HG03571 (cell line): ENCODE results near the gene P2RY2.
"Not testable (repeated sequence)": the region's sequence is repeated elsewhere in the genome, so short reads cannot be mapped to it uniquely, and the experiment has no call there.

Source experiments
- ATAC-seq: cut with Tn5 transposase; IDR thresholded peaks from one replicate; pipeline ENCODE4 v1.9.1; 2021; ENCODE audit not compliant: unreplicated experiment

Gene P2RY2

DNA sequence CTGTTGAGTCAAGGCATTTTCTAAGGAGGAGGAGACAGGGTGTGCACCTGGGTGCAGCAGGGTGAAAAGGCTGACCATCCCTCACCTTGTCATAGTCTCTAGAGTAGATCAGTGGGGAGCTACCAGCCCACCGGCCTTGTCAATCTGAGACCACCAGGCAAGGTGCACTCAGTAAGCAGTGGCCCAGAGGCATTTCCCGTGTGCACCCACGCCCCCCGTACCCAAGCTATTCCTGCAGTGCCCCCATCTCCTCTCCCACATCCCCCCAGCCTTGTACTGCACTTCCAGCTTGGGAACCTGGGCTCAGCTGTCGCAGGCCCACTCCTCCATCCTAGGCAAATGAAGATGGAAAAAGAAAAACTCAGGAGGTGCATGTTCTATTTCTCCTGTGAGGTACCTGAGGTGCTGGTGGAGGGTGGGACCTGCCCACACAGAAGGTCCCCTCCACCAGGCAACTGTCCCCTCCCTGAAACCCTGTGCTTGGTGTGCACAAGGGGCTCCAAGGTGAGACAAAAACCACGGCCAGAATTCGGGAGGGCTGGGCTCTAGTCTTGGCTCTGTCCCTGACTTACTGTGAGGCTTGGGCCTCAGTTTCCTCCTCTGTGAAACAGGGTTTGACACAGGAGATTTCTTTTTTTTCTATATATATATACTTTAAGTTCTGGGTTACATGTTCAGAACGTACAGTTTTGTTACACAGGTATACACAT, 8.4 kb downstream of the P2RY2 start:
- no peak for ATAC-seq

GRCh38 chr11:73227571-73228211, 9.6 kb downstream of the P2RY2 start:
- no peak for ATAC-seq

- no peak for ATAC-seq
Measured at GRCh38 chr11:73228268-73229134, 10.4 kb downstream of the P2RY2 start.

- ATAC-seq = no peak
Measured at GRCh38 chr11:73229321-73229895, 11.3 kb downstream of the P2RY2 start.

GRCh38 chr11:73229896-73230875, 12.1 kb downstream of the P2RY2 start:
- no peak for ATAC-seq

DNA sequence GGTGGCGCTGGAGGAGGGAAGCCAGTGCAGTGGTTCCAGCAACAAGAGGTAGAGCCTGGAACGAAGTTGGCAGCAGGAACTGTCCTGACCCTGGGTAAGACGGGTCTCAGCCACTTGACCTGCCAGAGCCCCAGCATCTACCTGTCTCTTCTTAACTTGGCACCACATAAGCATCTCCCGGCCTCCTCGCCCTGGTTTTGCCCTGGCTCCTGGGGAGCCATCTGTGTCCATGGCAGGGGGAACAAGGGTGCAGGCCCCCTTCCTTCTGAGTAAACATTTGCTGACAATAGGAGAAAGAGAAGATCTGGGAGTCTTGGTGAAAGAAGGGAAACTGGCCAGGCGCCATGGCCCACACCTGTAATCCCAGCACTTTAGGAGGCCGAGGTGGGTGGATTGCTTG, 12.8 kb downstream of the P2RY2 start:
- no peak for ATAC-seq

DNA sequence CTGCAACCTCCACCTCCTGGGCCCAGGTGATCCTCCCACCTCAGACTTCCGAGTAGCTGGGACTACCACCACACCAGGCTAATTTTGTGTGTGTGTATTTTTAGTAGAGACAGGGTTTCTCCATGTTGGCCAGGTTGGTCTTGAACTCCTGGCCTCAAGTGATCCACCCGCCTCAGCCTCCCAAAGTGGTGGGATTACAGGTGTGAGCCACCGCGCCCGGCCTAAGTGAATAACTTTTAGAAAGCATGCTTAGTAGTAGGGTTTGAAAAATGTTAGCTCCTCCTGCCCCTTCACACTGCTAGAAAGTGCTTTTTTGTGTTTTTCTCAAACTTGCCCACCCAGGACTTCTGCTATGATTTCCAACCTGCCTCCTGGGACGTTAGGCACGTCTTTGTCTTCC, 14.4 kb downstream of the P2RY2 start:
- not testable (repeated sequence) for ATAC-seq

DNA sequence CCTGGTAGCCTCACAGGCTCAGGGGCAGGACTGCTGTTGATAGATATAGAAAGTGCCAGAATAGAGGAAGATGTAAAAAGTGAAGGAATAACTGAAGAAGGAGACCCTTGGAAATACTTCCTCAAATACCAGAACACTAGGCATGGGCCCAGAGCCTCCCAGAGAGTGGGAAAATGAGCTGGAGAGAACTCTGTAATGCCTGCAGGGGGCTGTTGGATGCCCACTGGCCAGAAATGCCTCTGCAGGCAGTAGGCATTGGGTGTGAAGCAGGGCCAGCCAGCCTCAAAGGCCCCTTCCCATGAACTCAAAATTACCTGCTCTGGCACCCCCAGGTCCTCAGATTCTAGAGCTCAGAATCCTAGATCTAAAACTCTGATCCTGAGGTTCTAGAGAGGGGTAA, 15.1 kb downstream of the P2RY2 start:
- no peak for ATAC-seq

GRCh38 chr11:73233692-73234470, 15.8 kb downstream of the P2RY2 start:
- no peak for ATAC-seq

DNA sequence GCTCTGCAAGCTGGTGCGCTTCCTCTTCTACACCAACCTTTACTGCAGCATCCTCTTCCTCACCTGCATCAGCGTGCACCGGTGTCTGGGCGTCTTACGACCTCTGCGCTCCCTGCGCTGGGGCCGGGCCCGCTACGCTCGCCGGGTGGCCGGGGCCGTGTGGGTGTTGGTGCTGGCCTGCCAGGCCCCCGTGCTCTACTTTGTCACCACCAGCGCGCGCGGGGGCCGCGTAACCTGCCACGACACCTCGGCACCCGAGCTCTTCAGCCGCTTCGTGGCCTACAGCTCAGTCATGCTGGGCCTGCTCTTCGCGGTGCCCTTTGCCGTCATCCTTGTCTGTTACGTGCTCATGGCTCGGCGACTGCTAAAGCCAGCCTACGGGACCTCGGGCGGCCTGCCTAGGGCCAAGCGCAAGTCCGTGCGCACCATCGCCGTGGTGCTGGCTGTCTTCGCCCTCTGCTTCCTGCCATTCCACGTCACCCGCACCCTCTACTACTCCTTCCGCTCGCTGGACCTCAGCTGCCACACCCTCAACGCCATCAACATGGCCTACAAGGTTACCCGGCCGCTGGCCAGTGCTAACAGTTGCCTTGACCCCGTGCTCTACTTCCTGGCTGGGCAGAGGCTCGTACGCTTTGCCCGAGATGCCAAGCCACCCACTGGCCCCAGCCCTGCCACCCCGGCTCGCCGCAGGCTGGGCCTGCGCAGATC, 16.5 kb downstream of the P2RY2 start:
- no peak for ATAC-seq

GRCh38 chr11:73235236-73235786, 17.2 kb downstream of the P2RY2 start:
- no peak for ATAC-seq

- no peak for ATAC-seq
Measured at GRCh38 chr11:73236205-73236765, 18.2 kb downstream of the P2RY2 start.

DNA sequence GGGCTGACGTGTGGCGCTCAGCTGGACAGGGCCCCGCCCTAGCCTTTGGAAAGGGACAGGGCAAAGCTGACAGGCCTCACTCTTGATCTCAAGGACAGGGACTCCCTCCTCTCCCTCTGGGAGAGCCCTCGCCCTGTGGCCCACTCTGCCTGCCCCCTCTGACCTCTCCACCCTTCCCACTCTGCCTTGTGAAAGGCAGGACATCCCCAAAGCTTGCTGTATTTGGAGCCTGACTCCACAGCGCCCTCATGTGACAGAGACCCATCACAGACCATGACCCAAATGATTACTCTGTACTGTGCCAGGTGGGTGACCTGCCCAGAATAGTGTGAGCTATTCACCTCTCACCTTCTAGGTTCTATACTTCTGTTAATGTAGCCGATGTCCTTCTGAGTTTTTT, 18.8 kb downstream of the P2RY2 start:
- ATAC-seq = no peak

- no peak for ATAC-seq
Measured at GRCh38 chr11:73237471-73238290, 19.6 kb downstream of the P2RY2 start.

- ATAC-seq = no peak
Measured at GRCh38 chr11:73239111-73239521, 21.0 kb downstream of the P2RY2 start.

GRCh38 chr11:73239571-73240189, 21.6 kb downstream of the P2RY2 start:
- ATAC-seq = no peak

DNA sequence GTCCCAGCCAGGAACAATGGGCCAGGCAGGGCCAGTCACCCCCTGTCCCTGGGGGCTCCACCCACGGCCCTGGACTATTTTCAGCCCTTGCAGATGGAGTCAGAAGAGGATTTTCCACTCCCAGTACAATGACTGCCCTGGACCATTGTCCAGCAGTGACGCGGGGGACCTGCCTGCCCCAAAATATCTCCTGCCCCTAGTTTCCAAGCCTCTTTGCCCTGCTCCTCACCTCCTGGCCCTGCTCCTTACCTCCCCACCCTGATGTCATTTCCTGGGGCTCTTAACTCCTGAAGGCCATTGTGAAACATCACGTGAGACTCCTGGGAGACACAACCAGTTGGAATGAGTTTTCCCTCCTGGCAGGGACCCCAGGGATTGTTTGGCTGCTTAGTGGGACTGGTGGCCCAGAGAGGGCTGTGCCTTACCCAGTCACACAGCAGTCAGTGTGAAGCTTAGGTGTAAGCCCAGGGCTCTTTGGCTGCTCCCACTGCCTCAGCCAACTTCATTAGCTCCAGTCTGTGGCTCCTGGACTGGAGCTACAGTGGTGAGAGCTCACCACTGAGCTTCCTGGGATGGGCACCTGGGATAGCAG, 22.2 kb downstream of the P2RY2 start:
- no peak for ATAC-seq
